ENCODE measurements around the gene DGKZ. TPM values are rescaled to one million over a fixed set of nuclear protein-coding genes. Genes with fewer than 3 reads are reported as not detected.

Gene DGKZ
- total RNA-seq, 2 experiments from 2014 or later: 82.9 to 89.2 TPM

GRCh38 chr11:46330563-46331281 is 16.5 kb upstream of the DGKZ start:
- no peak for DNase-seq
- CTCF ChIA-PET: interaction anchor here (0.9 to 12.0 kb wide), 14 partner anchors 8 to 344 kb away, joined by 3 to 148 read pairs (median 7); partner anchors contain the start of gene DGKZ
- H3K4me3 Mint-ChIP-seq: peak overlapping the region; percentile 70
- H3K4me1 Mint-ChIP-seq (ENCODE audit: low read depth): peaks cover 62% of the 10 kb centered on the region
- no peaks in the 10 kb centered on the region for H3K27me3 Mint-ChIP-seq (ENCODE audit: low read depth)
- H3K36me3 Mint-ChIP-seq (ENCODE audit: low read depth): no peaks in the 10 kb centered on the region
- peak overlapping the region; percentile 39 for H3K27ac Mint-ChIP-seq
- intact Hi-C loops (cut with micrococcal nuclease): loop anchor here (1.0 to 2.0 kb wide), 2 partner anchors 16 to 87 kb away; partner anchors contain the start of gene DGKZ
- H3K9me3 Mint-ChIP-seq: no peaks in the 10 kb centered on the region

GRCh38 chr11:46331282-46331984 is 15.8 kb upstream of the DGKZ start:
- DNase-seq: peak; percentile 68
- H3K4me1 Mint-ChIP-seq (ENCODE audit: low read depth): peaks cover 69% of the 10 kb centered on the region
- peak overlapping the region; percentile 70 for H3K4me3 Mint-ChIP-seq
- intact Hi-C loops (cut with micrococcal nuclease): loop anchor here (1.0 to 2.0 kb wide), 2 partner anchors 15 to 88 kb away; partner anchors contain the start of gene DGKZ
- peak overlapping the region; percentile 73 for H3K27ac Mint-ChIP-seq
- H3K36me3 Mint-ChIP-seq (ENCODE audit: low read depth): no peaks in the 10 kb centered on the region
- CTCF ChIA-PET: interaction anchor here (1.0 to 12.0 kb wide), 12 partner anchors 9 to 92 kb away, joined by 3 to 148 read pairs (median 12); partner anchors contain the start of gene DGKZ
- no peaks in the 10 kb centered on the region for H3K9me3 Mint-ChIP-seq
- H3K27me3 Mint-ChIP-seq (ENCODE audit: low read depth): no peaks in the 10 kb centered on the region

DNA sequence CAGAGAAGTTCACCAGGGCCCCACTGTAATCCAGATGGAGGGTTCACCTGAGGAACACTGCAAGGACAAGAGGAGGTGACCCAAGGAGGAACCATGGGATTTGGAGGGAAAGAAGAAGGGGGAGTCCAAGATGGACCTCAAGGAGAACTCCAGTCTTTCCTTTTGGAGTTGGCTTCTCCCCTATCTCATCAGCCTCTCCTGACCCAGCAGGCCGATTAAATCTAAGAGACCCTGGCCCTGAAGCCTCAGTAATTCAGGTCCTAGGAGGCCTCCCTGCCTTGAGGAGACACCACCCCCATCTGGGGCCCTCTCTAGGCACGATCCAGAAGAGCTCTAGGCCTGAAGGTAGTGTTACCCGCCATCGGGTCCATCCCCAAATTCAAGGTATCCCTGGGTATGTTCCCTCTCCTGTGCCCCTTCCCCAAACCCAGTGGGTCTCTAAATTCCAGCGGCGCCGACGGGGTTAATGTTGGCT is 15.1 kb upstream of the DGKZ start:
- Mint-ChIP-seq H3K4me1 (ENCODE audit: low read depth) (peaks cover 73% of the 10 kb centered on the region), H3K36me3 (ENCODE audit: low read depth) (no peaks in the 10 kb centered on the region), H3K4me3 (peak overlapping the region; percentile 70), H3K27ac (peak overlapping the region; percentile 73), H3K9me3 (no peaks in the 10 kb centered on the region), H3K27me3 (ENCODE audit: low read depth) (no peaks in the 10 kb centered on the region)
- CTCF ChIA-PET: interaction anchor here (1.4 to 12.0 kb wide), 5 partner anchors 14 to 93 kb away, joined by 3 to 148 read pairs (median 14); partner anchors contain the start of gene DGKZ
- no peak for DNase-seq
- intact Hi-C loops (cut with micrococcal nuclease): loop anchor here (1.0 kb wide), 1 partner anchor 10 kb away; no protein-coding TSS in a partner anchor

DNA sequence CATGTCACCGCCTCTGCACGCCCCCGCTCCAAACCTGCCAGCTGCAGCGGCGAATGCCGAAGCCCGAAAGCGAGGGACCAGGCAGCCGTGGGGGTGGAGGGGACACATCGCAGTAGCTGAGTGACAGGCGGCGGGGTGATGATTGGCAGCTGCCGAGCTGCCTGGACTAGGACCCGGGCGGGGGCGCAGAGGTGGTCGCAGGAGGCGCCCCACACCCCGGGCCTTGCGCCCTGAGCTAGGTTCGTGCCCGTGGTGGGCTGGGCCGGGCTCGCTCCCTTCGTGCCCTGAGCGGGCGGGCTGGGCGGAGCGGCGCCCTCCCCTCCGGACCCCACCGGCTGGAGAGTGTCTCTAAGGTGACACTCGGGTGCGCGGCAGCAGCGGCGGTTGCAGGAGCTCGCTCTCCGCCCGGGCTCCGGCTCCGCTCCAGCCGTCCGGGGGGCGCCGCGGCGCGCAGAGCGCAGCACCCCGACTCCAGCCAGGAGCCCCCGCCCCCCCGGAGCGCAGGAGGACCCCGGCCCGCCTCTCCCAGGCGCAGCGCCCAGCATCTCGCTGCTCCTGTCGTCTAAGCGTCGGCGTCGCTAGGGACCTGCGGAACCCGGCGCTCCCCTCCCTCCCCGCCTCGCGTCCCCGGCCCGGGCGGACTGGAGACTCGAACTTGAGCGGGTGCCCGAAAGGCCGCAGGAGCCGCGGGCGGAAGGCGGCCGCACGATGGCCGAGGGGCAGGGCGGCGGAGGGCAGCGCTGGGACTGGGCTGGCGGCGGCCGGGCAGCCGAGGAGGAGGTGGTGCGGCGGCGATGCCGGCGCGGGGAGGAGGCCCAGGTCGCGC is 14.5 kb upstream of the DGKZ start:
- no peaks in the 10 kb centered on the region for H3K9me3 Mint-ChIP-seq
- H3K27me3 Mint-ChIP-seq (ENCODE audit: low read depth): no peaks in the 10 kb centered on the region
- no peaks in the 10 kb centered on the region for H3K36me3 Mint-ChIP-seq (ENCODE audit: low read depth)
- H3K4me3 Mint-ChIP-seq: peak overlapping the region; percentile 80
- CTCF ChIA-PET: interaction anchor here (1.4 to 12.0 kb wide), 5 partner anchors 14 to 94 kb away, joined by 3 to 148 read pairs (median 14); partner anchors contain the start of gene DGKZ
- H3K27ac Mint-ChIP-seq: no peak overlapping the region
- H3K4me1 Mint-ChIP-seq (ENCODE audit: low read depth): peaks cover 76% of the 10 kb centered on the region
- intact Hi-C loops (cut with micrococcal nuclease): loop anchor here (1.0 kb wide), 1 partner anchor 10 kb away; no protein-coding TSS in a partner anchor
- DNase-seq: peak; percentile 62

DNA sequence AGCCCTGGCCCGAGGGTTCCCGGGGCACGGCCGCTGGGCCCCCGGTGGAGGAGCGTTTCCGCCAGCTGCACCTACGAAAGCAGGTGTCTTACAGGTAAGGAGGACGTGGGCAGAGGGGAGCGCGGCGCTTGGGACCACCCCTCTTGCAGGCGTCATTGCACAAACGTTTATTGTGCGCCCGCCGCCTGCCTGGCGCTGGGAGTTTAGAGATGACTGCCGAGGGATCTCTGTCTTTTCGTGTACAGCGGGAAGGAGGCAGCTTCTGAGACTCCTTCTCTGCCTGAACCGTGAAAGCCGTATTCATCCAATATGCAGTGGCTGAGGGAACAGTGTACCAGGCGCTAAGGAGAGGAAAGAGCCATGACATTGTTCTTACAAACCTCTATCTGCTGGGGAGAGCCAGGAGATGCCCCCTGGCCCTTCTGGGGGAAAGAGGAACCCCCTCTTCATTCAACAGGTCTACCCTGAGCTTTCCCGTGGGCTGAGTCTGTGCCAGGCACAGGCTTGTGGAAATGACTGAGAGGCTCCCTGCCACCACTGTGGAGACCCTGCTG is 13.8 kb upstream of the DGKZ start:
- peak; percentile 62 for DNase-seq
- Mint-ChIP-seq H3K9me3 (no peaks in the 10 kb centered on the region), H3K27ac (peak overlapping the region; percentile 65), H3K4me3 (peak overlapping the region; percentile 80), H3K36me3 (ENCODE audit: low read depth) (no peaks in the 10 kb centered on the region), H3K27me3 (ENCODE audit: low read depth) (no peaks in the 10 kb centered on the region), H3K4me1 (ENCODE audit: low read depth) (peaks cover 80% of the 10 kb centered on the region)
- CTCF ChIA-PET: interaction anchor here (0.5 to 12.0 kb wide), 4 partner anchors 13 to 95 kb away, joined by 3 to 148 read pairs (median 16); partner anchors contain the start of gene DGKZ
- intact Hi-C loops (cut with micrococcal nuclease): no loop called here

- no peaks in the 10 kb centered on the region for H3K36me3 Mint-ChIP-seq (ENCODE audit: low read depth)
- H3K27ac Mint-ChIP-seq: peak overlapping the region; percentile 65
- no peak for DNase-seq
- intact Hi-C loops (cut with micrococcal nuclease): no loop called here
- no peaks in the 10 kb centered on the region for H3K9me3 Mint-ChIP-seq
- H3K4me3 Mint-ChIP-seq: peak overlapping the region; percentile 80
- H3K27me3 Mint-ChIP-seq (ENCODE audit: low read depth): no peaks in the 10 kb centered on the region
- H3K4me1 Mint-ChIP-seq (ENCODE audit: low read depth): peaks cover 87% of the 10 kb centered on the region
- CTCF ChIA-PET: interaction anchor here (0.7 to 12.0 kb wide), 4 partner anchors 11 to 27 kb away, joined by 5 to 148 read pairs (median 8); partner anchors contain the start of gene DGKZ
These were observed 13.1 kb upstream of the DGKZ start for GRCh38 chr11:46334211-46334610.

GRCh38 chr11:46335271-46335670 is 12.0 kb upstream of the DGKZ start:
- DNase-seq: peak; percentile 60
- Mint-ChIP-seq H3K27me3 (ENCODE audit: low read depth) (no peaks in the 10 kb centered on the region), H3K9me3 (no peaks in the 10 kb centered on the region), H3K36me3 (ENCODE audit: low read depth) (no peaks in the 10 kb centered on the region), H3K27ac (peak overlapping the region; percentile 63), H3K4me1 (ENCODE audit: low read depth) (peaks cover 79% of the 10 kb centered on the region), H3K4me3 (peak overlapping the region; percentile 58)
- CTCF ChIA-PET: interaction anchor here (0.8 to 12.0 kb wide), 3 partner anchors 11 to 17 kb away, joined by 5 to 148 read pairs (median 8); partner anchors contain the start of gene DGKZ
- intact Hi-C loops (cut with micrococcal nuclease): no loop called here

GRCh38 chr11:46335890-46336562 is 11.2 kb upstream of the DGKZ start:
- CTCF ChIA-PET: interaction anchor here (0.8 to 12.0 kb wide), 3 partner anchors 11 to 17 kb away, joined by 5 to 148 read pairs (median 8); partner anchors contain the start of gene DGKZ
- Mint-ChIP-seq H3K4me1 (ENCODE audit: low read depth) (peaks cover 73% of the 10 kb centered on the region), H3K4me3 (peak overlapping the region; percentile 58), H3K36me3 (ENCODE audit: low read depth) (no peaks in the 10 kb centered on the region), H3K27ac (peak overlapping the region; percentile 63), H3K9me3 (no peaks in the 10 kb centered on the region), H3K27me3 (ENCODE audit: low read depth) (no peaks in the 10 kb centered on the region)
- intact Hi-C loops (cut with micrococcal nuclease): loop anchor here (1.0 kb wide), 1 partner anchor 10 kb away; no protein-coding TSS in a partner anchor
- no peak for DNase-seq

- intact Hi-C loops (cut with micrococcal nuclease): loop anchor here (1.0 kb wide), 1 partner anchor 10 kb away; no protein-coding TSS in a partner anchor
- peak overlapping the region; percentile 1 for H3K27ac Mint-ChIP-seq
These were observed 10.6 kb upstream of the DGKZ start for GRCh38 chr11:46336563-46337180.

DNA sequence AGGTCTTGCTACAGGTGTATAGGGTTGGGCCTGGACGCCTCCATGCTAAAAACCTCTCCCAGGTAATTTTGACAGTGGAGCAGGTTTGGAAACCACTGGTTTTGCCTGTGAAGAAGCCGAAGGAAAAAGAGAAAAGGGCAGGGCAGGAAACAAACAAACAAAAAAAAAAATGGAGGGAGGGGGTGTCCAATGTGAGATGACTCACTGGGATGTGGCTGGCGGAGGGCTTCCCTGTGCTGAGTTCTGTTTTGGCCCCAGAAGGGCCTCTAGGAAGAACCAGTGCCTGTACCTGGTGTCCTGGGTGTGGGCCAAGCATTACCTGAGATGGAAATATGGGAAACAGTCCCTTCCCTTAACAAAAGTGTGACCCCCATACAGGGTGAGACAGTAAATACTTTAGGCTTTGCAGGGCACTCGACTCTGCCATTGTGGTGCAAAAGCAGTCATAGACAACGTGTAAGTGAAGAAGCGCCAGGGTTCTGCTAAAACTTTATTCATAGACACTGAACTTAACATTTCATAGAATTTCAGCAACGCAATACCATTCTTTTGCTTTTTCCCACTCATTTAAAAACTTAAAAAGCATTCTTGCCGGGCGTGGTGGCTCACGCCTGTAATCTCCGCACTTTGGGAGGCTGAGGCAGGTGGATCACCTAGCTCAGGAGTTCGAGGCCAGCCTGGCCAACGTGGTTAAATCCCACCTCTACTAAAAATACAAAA is 9.5 kb upstream of the DGKZ start:
- Mint-ChIP-seq H3K27ac (peak overlapping the region; percentile 21), H3K4me3 (no peak overlapping the region), H3K27me3 (ENCODE audit: low read depth) (no peaks in the 10 kb centered on the region), H3K4me1 (ENCODE audit: low read depth) (peaks cover 75% of the 10 kb centered on the region), H3K36me3 (ENCODE audit: low read depth) (no peaks in the 10 kb centered on the region), H3K9me3 (no peaks in the 10 kb centered on the region)
- intact Hi-C loops (cut with micrococcal nuclease): no loop called here
- DNase-seq: no peak
- CTCF ChIA-PET: interaction anchor here (1.7 to 12.0 kb wide), 2 partner anchors 9 to 22 kb away, joined by 4 to 148 read pairs; partner anchors contain the start of gene DGKZ

More at GRCh38 chr11:46336563-46337180, 10.6 kb upstream of the DGKZ start:
- no peaks in the 10 kb centered on the region for H3K9me3 Mint-ChIP-seq
- no peaks in the 10 kb centered on the region for H3K36me3 Mint-ChIP-seq (ENCODE audit: low read depth)
- CTCF ChIA-PET: interaction anchor here (2.8 to 12.0 kb wide), 2 partner anchors 10 to 18 kb away, joined by 8 to 148 read pairs; partner anchors contain the start of gene DGKZ
- no peak overlapping the region for H3K4me3 Mint-ChIP-seq
- no peaks in the 10 kb centered on the region for H3K27me3 Mint-ChIP-seq (ENCODE audit: low read depth)
- peaks cover 73% of the 10 kb centered on the region for H3K4me1 Mint-ChIP-seq (ENCODE audit: low read depth)
- no peak for DNase-seq

Data from activated naive CD4-positive, alpha-beta T cell treated with anti-CD3 and anti-CD28 coated beads for 36 hours (primary cell).